ENCODE data around the gene OR8B8. TPM values are rescaled to one million over a fixed set of nuclear protein-coding genes. Genes with fewer than 3 reads are reported as not detected.

Gene OR8B8
- total RNA-seq = not detected in 3 replicates
- long read RNA-seq = 0 reads

- no peaks in the 10 kb centered on the region for H3K4me1 Mint-ChIP-seq (ENCODE audit: low read depth)
- H3K27me3 Mint-ChIP-seq (ENCODE audit: low read depth) = peaks cover 24% of the 10 kb centered on the region
- H3K27ac Mint-ChIP-seq (ENCODE audit: unreplicated experiment) = no peak within 1 kb of the TSS
Observed at GRCh38 chr11:124445646-124446150, at the start of gene OR8B8. Gene OR8B8 (minus strand): TSS chr11:124445696. CDS start chr11:124441085, 4,611 bp downstream.

GRCh38 chr11:124493016-124493655 lies 47.6 kb upstream of the OR8B8 start:
- TF ChIP-seq CTCF (IDR thresholded peaks at IDR 0.05) = no peak
- H3K9me3 Mint-ChIP-seq (ENCODE audit: low read depth) = peaks cover 10% of the 10 kb centered on the region
- H3K4me3 Mint-ChIP-seq (ENCODE audit: unreplicated experiment) = no peak overlapping the region
- no peaks in the 10 kb centered on the region for H3K4me1 Mint-ChIP-seq (ENCODE audit: low read depth)
- no peak overlapping the region for H3K27ac Mint-ChIP-seq (ENCODE audit: unreplicated experiment)
- no peak for DNase-seq (ENCODE audit: low spot score)
- H3K36me3 Mint-ChIP-seq (ENCODE audit: low read depth) = no peaks in the 10 kb centered on the region
- H3K27me3 Mint-ChIP-seq (ENCODE audit: low read depth) = peaks cover 31% of the 10 kb centered on the region

More at GRCh38 chr11:124445646-124446150, at the start of gene OR8B8:
- Mint-ChIP-seq H3K36me3 (ENCODE audit: low read depth) (no peaks in the 10 kb centered on the region), H3K9me3 (ENCODE audit: low read depth) (no peaks in the 10 kb centered on the region), H3K4me3 (ENCODE audit: unreplicated experiment) (no peak within 1 kb of the TSS)
- no peak for DNase-seq (ENCODE audit: low spot score)
- TF ChIP-seq CTCF (IDR thresholded peaks at IDR 0.05) = no peak

GRCh38 chr11:124483422-124483821 lies 37.9 kb upstream of the OR8B8 start:
- H3K27me3 Mint-ChIP-seq (ENCODE audit: low read depth) = peaks cover 4% of the 10 kb centered on the region
- no peak for TF ChIP-seq CTCF (IDR thresholded peaks at IDR 0.05)
- peaks cover 7% of the 10 kb centered on the region for H3K9me3 Mint-ChIP-seq (ENCODE audit: low read depth)
- no peak overlapping the region for H3K4me3 Mint-ChIP-seq (ENCODE audit: unreplicated experiment)
- H3K36me3 Mint-ChIP-seq (ENCODE audit: low read depth) = no peaks in the 10 kb centered on the region
- peaks cover 25% of the 10 kb centered on the region for H3K4me1 Mint-ChIP-seq (ENCODE audit: low read depth)
- no peak for DNase-seq (ENCODE audit: low spot score)
- no peak overlapping the region for H3K27ac Mint-ChIP-seq (ENCODE audit: unreplicated experiment)

GRCh38 chr11:124482362-124483147 lies 37.1 kb upstream of the OR8B8 start:
- Mint-ChIP-seq H3K27ac (ENCODE audit: unreplicated experiment) (peak overlapping the region; percentile 38), H3K36me3 (ENCODE audit: low read depth) (no peaks in the 10 kb centered on the region), H3K4me1 (ENCODE audit: low read depth) (peaks cover 25% of the 10 kb centered on the region), H3K9me3 (ENCODE audit: low read depth) (peaks cover 3% of the 10 kb centered on the region), H3K4me3 (ENCODE audit: unreplicated experiment) (peak overlapping the region; percentile 48), H3K27me3 (ENCODE audit: low read depth) (peaks cover 4% of the 10 kb centered on the region)
- no peak for DNase-seq (ENCODE audit: low spot score)
- no peak for TF ChIP-seq CTCF (IDR thresholded peaks at IDR 0.05)

All from chondrocyte (in vitro differentiated cells).